ENCODE data around the gene HINT3. TPM values are rescaled to one million over a fixed set of nuclear protein-coding genes. Genes with fewer than 3 reads are reported as not detected.

HINT3 gene
- total RNA-seq, 1 experiment from 2014 or later, result 11.7 TPM

- H3K36me3 Mint-ChIP-seq (ENCODE audit: insufficient read depth in 1 of 3, low read depth in 3 of 3), result peaks cover 0 to 2% (median 0%) of the 10 kb centered on the region in 3 experiments; a peak in 2 of 7 replicates
Measured at GRCh38 chr6:125957391-125957693, 772 bp downstream of the HINT3 start.

More at GRCh38 chr6:125957391-125957693, 772 bp downstream of the HINT3 start:
- DNase-seq, result no peak
- peaks cover 3 to 5% of the 10 kb centered on the region in 2 experiments; a peak in 2 of 4 replicates for H3K4me1 Mint-ChIP-seq
- H3K27me3 Mint-ChIP-seq (ENCODE audit: low read depth), result peaks cover 2% of the 10 kb centered on the region
- no peak overlapping the region for H2BK12ac ChIP-seq (ENCODE audit: insufficient read length, low read depth, low read length)
- no peak overlapping the region for H2BK5ac ChIP-seq (ENCODE audit: insufficient read length, low read length)
- no CpG with 5 or more reads among the region's 3 CpGs for WGBS (ENCODE audit: extremely low coverage, insufficient read length, low lambda C conversion rate)
- no peak overlapping the region for H3K4ac ChIP-seq (ENCODE audit: low read depth, low read length)
- no peak overlapping the region for H3K56ac ChIP-seq (ENCODE audit: insufficient read length, low read depth, low read length)
- no peaks in the 10 kb centered on the region for H3K79me2 ChIP-seq (ENCODE audit: insufficient read depth, low read length)
- H3K79me1 ChIP-seq (ENCODE audit: insufficient read depth, low read depth, low read length, poor library complexity, severe bottlenecking), result no peaks in the 10 kb centered on the region
- no peak overlapping the region for H2AFZ ChIP-seq (ENCODE audit: low read length)
- peak overlapping the region; percentile 37 for H3K9ac ChIP-seq (ENCODE audit: extremely low read depth, insufficient read length, low read length)
- no peak overlapping the region; a peak in 1 of 7 replicates for H3K27ac Mint-ChIP-seq
- no peak overlapping the region for H2BK120ac ChIP-seq (ENCODE audit: low read depth, low read length, poor library complexity, severe bottlenecking)
- no peaks in the 10 kb centered on the region for H4K20me1 ChIP-seq (ENCODE audit: control insufficient read depth, insufficient read depth, insufficient read length)
- 0 out of 2 replicates have a peak, but pooled peaks cover 2% of the 10 kb centered on the region for H3K4me1 ChIP-seq (ENCODE audit: insufficient read depth, low read length)
- H3K4me3 Mint-ChIP-seq, result no peak overlapping the region
- H2BK15ac ChIP-seq (ENCODE audit: low read depth, low read length), result no peak overlapping the region
- H2AK5ac ChIP-seq (ENCODE audit: insufficient read length, low read length), result no peak overlapping the region
- peaks cover 1 to 2% of the 10 kb centered on the region in 2 experiments; a peak in 3 of 5 replicates for H3K9me3 Mint-ChIP-seq
- H3K27ac ChIP-seq (ENCODE audit: insufficient read length, low read depth, low read length), result no peak overlapping the region
- H2BK20ac ChIP-seq (ENCODE audit: low read depth, low read length, poor library complexity, severe bottlenecking), result no peak overlapping the region
- no peak overlapping the region for H3T11ph ChIP-seq (ENCODE audit: low read length)
- no peak overlapping the region for H3K14ac ChIP-seq (ENCODE audit: insufficient read depth, low read length)
- H3K9me3 ChIP-seq (ENCODE audit: control insufficient read depth, low read depth, low read length), result no peaks in the 10 kb centered on the region
- H3K18ac ChIP-seq (ENCODE audit: insufficient read length, low read depth, low read length), result no peak overlapping the region
- H3K27me3 ChIP-seq (ENCODE audit: insufficient read depth, low read length), result no peaks in the 10 kb centered on the region
- H3K23ac ChIP-seq (ENCODE audit: insufficient read length, low read depth, low read length), result no peak overlapping the region
- H4K91ac ChIP-seq (ENCODE audit: insufficient read length, low read depth, low read length), result no peak overlapping the region
- no peak overlapping the region for H4K8ac ChIP-seq (replicated peaks; ENCODE audit: insufficient read length, low read depth, low read length)
- peak overlapping the region; percentile 48 for H3K4me2 ChIP-seq (ENCODE audit: insufficient read depth, insufficient read length, low read length)
- no peaks in the 10 kb centered on the region for H3K23me2 ChIP-seq (ENCODE audit: insufficient read length, low read depth, low read length, poor library complexity, severe bottlenecking)
- TF ChIP-seq CTCF (conservative IDR thresholded peaks at IDR 0.05), result no peak
- no peak overlapping the region for H4K5ac ChIP-seq (ENCODE audit: insufficient read length, low read depth, low read length)

All from H9 (cell line).